Measurements from ENCODE around the gene TNRC18.

TNRC18 gene

DNA sequence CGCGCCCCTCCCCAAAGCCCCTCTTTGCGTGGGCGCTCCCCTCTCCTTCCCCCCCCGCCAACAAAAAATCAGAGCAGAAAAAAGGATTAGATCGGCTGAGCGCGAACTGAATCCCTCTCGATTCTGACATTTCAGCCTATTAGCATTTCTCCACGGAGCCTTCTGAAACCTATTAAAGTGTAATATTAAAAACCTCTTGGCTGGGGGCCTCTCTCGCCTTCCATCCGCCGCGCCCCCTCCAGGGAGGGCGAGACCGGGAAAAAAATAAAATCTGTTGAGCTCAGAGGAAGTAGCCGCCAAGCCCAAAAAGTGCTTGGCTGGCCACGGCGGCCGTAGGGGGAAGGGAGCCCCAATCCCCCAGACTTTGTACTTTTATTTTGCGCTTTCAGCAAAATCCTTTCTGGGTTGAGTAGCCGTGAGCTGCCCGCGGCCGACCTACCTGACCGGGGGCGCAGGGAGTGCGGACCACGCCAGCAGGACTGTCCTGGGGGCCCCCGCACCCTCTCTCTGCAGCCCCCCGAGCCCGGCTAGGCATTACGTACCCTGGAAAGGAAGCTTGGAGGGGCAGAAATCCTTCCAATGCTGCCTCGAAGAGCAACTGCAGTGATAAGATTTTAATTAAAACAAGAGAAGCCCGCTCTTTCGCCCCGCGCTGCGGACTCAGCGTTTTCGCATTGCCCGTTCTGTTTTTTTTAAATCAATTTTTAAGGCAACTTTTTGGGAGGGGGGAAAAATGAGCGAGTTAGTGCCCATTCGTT is 1.3 kb upstream of the TNRC18 start:
- DNase-seq (ENCODE audit: low spot score), result peak; percentile 37
- in situ Hi-C loops (cut with MboI; ENCODE audit: low sequenced_read_pairs, unreplicated experiment), result no loop called here
- no peak for TF ChIP-seq CTCF (IDR thresholded peaks at IDR 0.05; ENCODE audit: borderline replicate concordance, control extremely low read depth, extremely low read depth, insufficient read depth, missing control alignments)

DNA sequence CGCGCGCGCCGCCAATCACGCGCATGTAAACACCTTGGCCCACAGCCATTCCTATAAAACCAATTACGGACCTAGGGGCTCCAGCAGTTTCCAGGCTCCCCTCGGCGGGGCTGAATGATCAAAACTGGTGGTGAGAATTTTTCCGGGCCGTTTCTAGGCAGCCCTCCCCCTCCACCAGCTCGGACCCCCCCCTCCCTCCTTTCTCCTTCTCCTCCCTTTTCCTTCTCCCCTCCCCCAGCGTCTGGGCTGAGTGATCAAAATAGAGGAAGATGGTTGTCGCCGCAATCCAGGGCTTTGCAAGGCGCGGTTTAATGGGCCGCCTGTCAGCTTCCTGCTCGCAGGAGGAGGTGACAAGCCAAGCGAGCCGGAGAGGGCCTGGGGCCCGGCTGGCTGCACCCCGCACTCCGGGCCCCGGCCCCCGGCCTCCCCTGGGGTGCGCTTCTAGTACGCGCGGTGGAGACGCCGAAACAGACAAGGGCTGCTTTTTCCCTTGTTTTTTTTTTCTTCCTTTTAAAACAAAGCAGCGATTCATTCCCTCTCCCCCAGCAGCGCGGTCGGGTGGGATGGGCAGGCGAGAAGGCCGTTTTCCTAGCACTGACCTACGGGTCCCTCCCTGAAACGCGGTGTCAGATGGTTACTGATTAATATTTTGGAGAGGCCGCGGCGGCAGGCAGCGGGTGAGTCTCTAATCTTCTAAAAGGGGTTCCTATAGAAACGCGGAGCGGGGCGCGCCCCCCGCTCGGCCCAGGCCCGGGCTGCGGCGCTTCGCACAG is 528 bp upstream of the TNRC18 start:
- in situ Hi-C loops (cut with MboI; ENCODE audit: low sequenced_read_pairs, unreplicated experiment), result no loop called here
- DNase-seq (ENCODE audit: low spot score), result peak; percentile 83
- no peak for TF ChIP-seq CTCF (IDR thresholded peaks at IDR 0.05; ENCODE audit: borderline replicate concordance, control extremely low read depth, extremely low read depth, insufficient read depth, missing control alignments)

DNA sequence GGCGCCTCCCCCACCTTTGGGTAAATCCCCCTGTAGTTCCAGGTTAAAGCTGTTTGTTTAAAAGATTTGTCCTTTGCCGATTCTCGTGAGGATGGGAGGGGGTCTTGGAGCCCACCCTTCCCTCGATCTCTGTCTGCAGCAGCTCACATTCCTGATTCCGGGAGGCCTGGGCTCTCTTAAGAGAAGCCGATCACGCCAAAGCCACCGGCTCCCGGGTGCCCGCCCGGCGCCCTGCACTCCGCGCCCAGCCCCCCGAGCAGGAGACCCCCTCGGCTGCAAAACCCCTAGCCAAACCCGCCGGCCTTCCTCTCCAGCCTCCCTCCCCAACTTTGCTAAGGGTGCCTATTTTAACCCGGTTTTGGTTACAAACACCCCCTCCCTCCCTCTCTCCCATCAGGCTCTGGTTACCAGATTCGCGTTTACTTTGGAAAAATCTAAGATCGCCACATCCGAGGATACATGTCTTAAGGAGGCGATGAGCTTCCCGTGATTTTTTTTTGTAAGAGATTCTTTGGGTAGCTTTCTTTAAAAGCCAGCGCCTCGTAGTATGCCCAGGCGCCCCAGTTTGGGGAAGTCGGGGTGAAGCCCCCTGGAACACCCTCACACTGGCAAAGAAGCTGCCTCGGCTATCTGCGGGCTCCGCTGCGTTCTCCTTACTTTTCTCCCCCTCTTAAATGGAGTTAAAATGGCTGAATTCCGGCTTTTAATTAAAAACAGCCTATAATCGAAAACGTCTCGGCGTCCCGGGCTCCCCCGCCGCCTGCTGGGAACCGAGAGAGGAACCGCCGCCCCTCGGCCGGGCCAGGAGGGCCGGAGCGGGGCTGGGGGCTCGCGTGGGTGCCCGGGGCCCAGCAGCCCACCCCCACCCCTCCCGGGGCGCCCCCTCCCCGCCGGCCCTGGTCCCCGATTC is 983 bp downstream of the TNRC18 start:
- peak; percentile 51 for DNase-seq (ENCODE audit: low spot score)
- in situ Hi-C loops (cut with MboI; ENCODE audit: low sequenced_read_pairs, unreplicated experiment), result no loop called here
- TF ChIP-seq CTCF (IDR thresholded peaks at IDR 0.05; ENCODE audit: borderline replicate concordance, control extremely low read depth, extremely low read depth, insufficient read depth, missing control alignments), result no peak

- peak; percentile 40 for DNase-seq (ENCODE audit: low spot score)
- in situ Hi-C loops (cut with MboI; ENCODE audit: low sequenced_read_pairs, unreplicated experiment), result no loop called here
- TF ChIP-seq CTCF (IDR thresholded peaks at IDR 0.05; ENCODE audit: borderline replicate concordance, control extremely low read depth, extremely low read depth, insufficient read depth, missing control alignments), result no peak
These were observed 1.8 kb downstream of the TNRC18 start for GRCh38 chr7:5421714-5422395.

DNA sequence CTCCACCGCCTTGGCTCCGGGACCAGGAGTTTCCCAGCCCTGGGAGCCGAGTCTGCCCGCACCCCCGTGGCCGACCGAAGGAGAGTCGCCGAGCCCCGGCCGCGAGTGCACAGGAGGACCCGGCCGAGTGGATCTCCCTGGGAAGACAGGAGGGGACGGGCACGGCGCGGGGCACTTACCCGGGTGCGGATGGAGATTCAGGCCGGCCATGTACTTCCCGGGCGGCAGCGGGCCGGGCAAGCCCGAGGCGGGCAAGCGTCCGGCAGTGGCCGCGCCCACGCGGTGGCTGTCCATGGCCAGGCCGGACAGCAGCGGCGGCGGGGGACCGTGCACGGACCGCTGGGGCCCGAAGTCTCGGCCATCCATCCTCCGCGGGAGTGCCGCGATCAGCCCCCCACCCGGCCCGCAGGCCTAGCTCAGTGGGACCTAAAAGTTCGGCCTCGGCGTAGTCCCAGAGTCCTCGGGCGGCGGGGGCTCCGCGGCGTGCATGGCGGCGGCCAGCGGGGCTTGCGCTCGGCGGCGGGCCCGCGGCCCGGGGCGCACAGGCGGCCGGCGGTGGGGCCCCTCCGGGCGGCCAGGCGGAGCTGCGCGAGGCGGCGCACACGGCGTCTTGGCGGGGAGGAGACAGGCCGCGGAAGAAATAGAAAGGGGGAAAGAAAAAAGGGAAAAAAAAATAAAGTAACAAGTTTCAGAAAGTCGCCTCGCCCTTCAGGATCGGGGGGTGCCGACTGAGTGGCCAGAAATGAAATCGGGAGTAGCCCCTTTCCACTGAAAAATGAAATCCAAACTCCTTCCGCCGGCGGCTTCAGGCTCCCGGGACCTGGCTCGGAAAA is 2.5 kb downstream of the TNRC18 start:
- in situ Hi-C loops (cut with MboI; ENCODE audit: low sequenced_read_pairs, unreplicated experiment), result no loop called here
- no peak for TF ChIP-seq CTCF (IDR thresholded peaks at IDR 0.05; ENCODE audit: borderline replicate concordance, control extremely low read depth, extremely low read depth, insufficient read depth, missing control alignments)
- DNase-seq (ENCODE audit: low spot score), result peak; percentile 53
